ENCODE measurements around the gene DIRAS1. TPM values are rescaled to one million over a fixed set of nuclear protein-coding genes. Genes with fewer than 3 reads are reported as not detected.
"Not testable (repeated sequence)": the region's sequence is repeated elsewhere in the genome, so short reads cannot be mapped to it uniquely, and the experiment has no call there.

The DIRAS1 gene
- total RNA-seq, 2 donors from 2014 or later, result 0.11 to 0.72 TPM

DNA sequence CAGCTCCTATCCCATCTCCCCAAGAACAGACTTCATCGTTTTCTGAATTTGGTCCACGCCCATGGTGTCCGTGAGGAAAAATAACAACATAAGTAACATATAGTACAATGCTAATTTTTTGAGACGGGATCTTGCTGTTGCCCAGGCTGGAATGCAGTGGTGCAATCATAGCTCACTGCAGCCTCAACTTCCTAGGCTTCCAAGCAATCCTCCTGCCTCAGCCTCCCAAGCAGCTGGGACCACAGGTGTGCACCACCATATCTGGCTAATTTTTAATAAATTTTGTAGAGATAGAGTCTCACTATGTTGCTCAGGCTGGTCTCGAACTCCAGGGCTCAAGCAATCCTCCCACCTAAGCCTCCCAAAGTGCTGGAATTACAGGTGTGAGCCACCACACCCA lies 42.2 kb downstream of the DIRAS1 start:
- Mint-ChIP-seq H3K9me3 (peaks cover 6 to 11% of the 10 kb centered on the region in 2 donors), H3K27ac (peak overlapping the region in 1 of 2 donors; percentile 28)
- not testable (repeated sequence) for ATAC-seq; DNase-seq (ENCODE audit: low spot score in 2 of 2); H3K36me3 Mint-ChIP-seq

- DNase-seq (ENCODE audit: low spot score in 2 of 2) (no peak), ATAC-seq (no peak)
- no peaks in the 10 kb centered on the region for H3K36me3 Mint-ChIP-seq
- peaks cover 6 to 11% of the 10 kb centered on the region in 2 donors for H3K9me3 Mint-ChIP-seq
- H3K27ac Mint-ChIP-seq, result peak overlapping the region; percentile 28 to 92
These were observed 43.0 kb downstream of the DIRAS1 start for GRCh38 chr19:2678044-2678671.

DNA sequence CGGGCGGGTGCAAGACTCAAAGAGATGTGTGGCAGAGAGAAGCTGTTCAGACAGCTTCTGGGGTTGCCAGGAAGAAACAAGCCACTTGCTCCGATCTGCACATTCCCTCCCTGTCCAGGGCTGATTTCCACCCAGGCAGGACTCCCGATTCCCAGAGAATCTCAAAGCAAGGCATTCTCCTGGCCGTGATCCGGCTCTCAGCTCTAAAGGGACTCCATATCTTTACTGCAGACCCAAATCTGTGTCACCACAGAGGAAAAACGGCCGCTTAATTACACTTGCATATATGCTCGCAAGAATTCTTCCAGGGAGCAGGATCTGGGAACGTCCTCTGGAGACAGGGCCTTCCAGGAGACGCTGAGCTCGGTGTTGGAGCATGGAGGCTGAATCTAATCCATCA lies 44.3 kb downstream of the DIRAS1 start:
- ATAC-seq, result no peak
- Mint-ChIP-seq H3K36me3 (no peaks in the 10 kb centered on the region), H3K27ac (peak overlapping the region; percentile 35 to 44), H3K9me3 (peaks cover 6 to 11% of the 10 kb centered on the region in 2 donors)
- DNase-seq (ENCODE audit: low spot score in 2 of 2), result no peak

DNA sequence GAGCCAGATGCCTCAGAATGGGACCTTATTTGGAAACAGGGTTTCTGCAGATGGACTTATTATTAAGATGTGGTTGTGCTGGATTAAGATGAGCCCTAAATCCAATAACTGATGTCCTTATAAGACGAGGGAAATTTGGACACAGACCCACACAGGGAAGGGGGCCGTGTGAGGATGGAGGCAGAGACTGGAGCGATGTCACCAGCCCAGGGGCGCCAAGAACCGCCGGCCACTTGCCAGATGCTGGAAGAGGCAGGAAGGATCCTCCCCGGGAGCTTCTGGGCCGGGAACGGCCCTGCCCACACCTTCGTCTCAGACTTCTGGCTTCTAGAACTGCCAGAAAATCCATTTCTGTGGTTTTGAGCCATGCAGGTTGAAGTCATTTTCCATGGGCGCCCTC lies 45.3 kb downstream of the DIRAS1 start:
- DNase-seq (ENCODE audit: low spot score in 2 of 2) (no peak), ATAC-seq (no peak)
- Mint-ChIP-seq H3K9me3 (peaks cover 6 to 11% of the 10 kb centered on the region in 2 donors), H3K27ac (no peak overlapping the region), H3K36me3 (no peaks in the 10 kb centered on the region)

- Mint-ChIP-seq H3K9me3 (no peaks in the 10 kb centered on the region), H3K36me3 (no peaks in the 10 kb centered on the region), H3K27ac (no peak overlapping the region)
- DNase-seq (ENCODE audit: low spot score in 2 of 2) (no peak), ATAC-seq (no peak)
These were observed 51.0 kb downstream of the DIRAS1 start for GRCh38 chr19:2670217-2670616.

GRCh38 chr19:2668175-2668763 lies 52.9 kb downstream of the DIRAS1 start:
- ATAC-seq, result no peak
- Mint-ChIP-seq H3K27ac (no peak overlapping the region), H3K9me3 (no peaks in the 10 kb centered on the region), H3K36me3 (no peaks in the 10 kb centered on the region)
- no peak for DNase-seq (ENCODE audit: low spot score in 2 of 2)

DNA sequence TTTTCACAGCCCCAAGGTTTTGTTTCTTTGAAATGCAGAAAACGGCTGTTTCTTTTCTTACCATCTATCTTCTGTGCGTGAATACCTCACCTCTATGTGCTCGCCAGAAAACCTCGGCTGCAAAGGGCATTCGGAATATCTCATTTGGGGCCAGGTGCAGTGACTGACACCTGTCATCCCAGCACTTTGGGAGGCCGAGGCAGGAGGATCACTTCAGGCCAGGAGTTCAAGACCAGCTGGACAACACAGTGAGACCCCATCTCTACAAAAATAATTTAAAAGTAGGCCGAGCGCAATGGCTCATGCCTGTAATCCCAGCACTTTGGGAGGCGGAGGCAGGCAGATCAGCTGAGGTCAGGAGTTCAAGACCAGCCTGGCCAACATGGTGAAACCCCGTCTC lies 53.8 kb downstream of the DIRAS1 start:
- not testable (repeated sequence) for H3K36me3 Mint-ChIP-seq; ATAC-seq; H3K27ac Mint-ChIP-seq; H3K9me3 Mint-ChIP-seq; DNase-seq (ENCODE audit: low spot score in 2 of 2)

DNA sequence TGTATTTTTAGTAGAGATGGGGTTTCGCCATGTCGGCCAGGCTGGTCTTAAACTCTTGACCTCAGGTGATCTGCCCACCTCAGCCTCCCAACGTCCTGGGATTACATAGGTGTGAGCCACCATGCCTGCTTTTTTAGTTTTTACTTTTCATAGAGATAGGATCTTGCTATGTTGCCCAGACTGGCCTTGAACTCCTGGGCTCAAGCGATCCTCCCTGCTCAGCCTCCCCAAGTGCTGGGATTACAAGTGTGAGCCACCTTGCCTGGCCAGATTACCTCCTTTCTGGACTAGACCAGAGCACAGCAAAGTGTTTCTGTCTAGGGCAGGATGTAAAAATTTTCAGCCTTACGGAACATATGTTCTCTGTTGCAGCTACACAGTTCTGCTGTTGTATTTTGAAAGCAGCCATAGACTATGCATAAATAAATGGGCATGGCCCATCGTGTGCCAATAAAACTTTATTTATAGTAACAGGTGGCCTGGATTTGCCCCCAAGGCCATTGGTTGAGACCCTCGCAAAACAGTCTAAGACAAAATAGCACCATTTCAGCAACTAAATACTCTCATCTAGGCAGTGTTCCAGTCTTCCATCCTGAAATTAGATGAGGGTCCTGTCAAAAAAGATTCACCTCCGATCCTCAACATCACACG lies 54.7 kb downstream of the DIRAS1 start:
- Mint-ChIP-seq H3K9me3 (no peaks in the 10 kb centered on the region), H3K27ac (no peak overlapping the region), H3K36me3 (peaks cover 0 to 2% of the 10 kb centered on the region in 2 donors)
- no peak for DNase-seq (ENCODE audit: low spot score in 2 of 2)
- ATAC-seq, result no peak

- no peak for DNase-seq (ENCODE audit: low spot score in 2 of 2)
- no peaks in the 10 kb centered on the region for H3K9me3 Mint-ChIP-seq
- H3K27ac Mint-ChIP-seq, result no peak overlapping the region
- ATAC-seq, result no peak
- H3K36me3 Mint-ChIP-seq, result peaks cover 0 to 5% of the 10 kb centered on the region in 2 donors
These were observed 56.1 kb downstream of the DIRAS1 start for GRCh38 chr19:2665103-2665502.

Other genes with a start within 250 kb of the DIRAS1 start
- gene GADD45B, start 245.2 kb downstream of the DIRAS1 start, total RNA-seq, result 10 to 100 TPM; 60.9 to 94.1 TPM
- under 1 TPM; 0.30 to 0.84 TPM for gene GNG7, start 18.7 kb downstream of the DIRAS1 start, total RNA-seq
- 10 to 100 TPM; 24.8 to 27.3 TPM for gene SLC39A3, start 18.6 kb upstream of the DIRAS1 start, total RNA-seq
- 10 to 100 TPM; 48.7 to 54.4 TPM for gene SGTA, start 61.9 kb upstream of the DIRAS1 start, total RNA-seq
- 100 to 1,000 TPM in 1 of 2 donors, 10 to 100 TPM in 1; 40.5 to 145 TPM for gene THOP1, start 64.1 kb upstream of the DIRAS1 start, total RNA-seq
- gene ZNF554, start 98.5 kb upstream of the DIRAS1 start, total RNA-seq, result 1 to 10 TPM in 1 of 2 donors, under 1 TPM in 1; 0.77 to 1.8 TPM
- 1 to 10 TPM; 1.3 to 2.8 TPM for gene ZNF555, start 120.1 kb upstream of the DIRAS1 start, total RNA-seq
- under 1 TPM in 1 of 2 donors, not detected in 1; 0.30 TPM for gene ZNF556, start 146.0 kb upstream of the DIRAS1 start, total RNA-seq
- 1 to 10 TPM; 3.9 to 5.2 TPM for gene ZNF57, start 179.6 kb upstream of the DIRAS1 start, total RNA-seq
- 10 to 100 TPM in 1 of 2 donors, 1 to 10 TPM in 1; 3.7 to 11.2 TPM for gene ZNF77, start 223.6 kb upstream of the DIRAS1 start, total RNA-seq

All from activated naive CD4-positive, alpha-beta T cell treated with anti-CD3 and anti-CD28 coated beads, Interleukin-2, amount 50 U/mL, for 72 hours (primary cell).